Ectodermal cell (in vitro differentiated cells): ENCODE results near the gene ACSF2.

Experiments
- H3K27ac ChIP-seq: 2 replicates; pipeline ENCODE4 v1.7.0; 2013; ENCODE audit warnings: mild to moderate bottlenecking, low read depth, low read length; ENCODE audit not compliant: insufficient read depth, poor library complexity, severe bottlenecking
- H3K27me3 ChIP-seq: 2 replicates; pipeline ENCODE4 v1.7.0; 2013; ENCODE audit warnings: mild to moderate bottlenecking, low read length; ENCODE audit not compliant: insufficient read depth, control insufficient read depth, poor library complexity, severe bottlenecking
- H3K36me3 ChIP-seq: one replicate; pipeline ENCODE4 v1.7.0; 2013; ENCODE audit warnings: low read length; ENCODE audit not compliant: control insufficient read depth, insufficient read depth
- H3K4me1 ChIP-seq: one replicate; pipeline ENCODE4 v1.7.0; 2013; ENCODE audit warnings: low read length; ENCODE audit not compliant: control insufficient read depth, insufficient read depth
- H3K4me3 ChIP-seq: 2 replicates; pipeline ENCODE4 v1.7.0; 2013; ENCODE audit warnings: low read depth, low read length, control low read depth; ENCODE audit not compliant: insufficient read depth
- H3K9me3 ChIP-seq: 2 replicates; pipeline ENCODE4 v1.7.0; 2013; ENCODE audit warnings: mild to moderate bottlenecking, low read length, moderate library complexity; ENCODE audit not compliant: control insufficient read depth
- WGBS, 2 experiments: methylation state at CpG; one replicate each; pipeline ENCODE4 v1.1.7; 2013; ENCODE audit warnings: missing lambda C conversion rate in 2 of 2; 5-methylcytosine and 5-hydroxymethylcytosine counted together

The ACSF2 gene

DNA sequence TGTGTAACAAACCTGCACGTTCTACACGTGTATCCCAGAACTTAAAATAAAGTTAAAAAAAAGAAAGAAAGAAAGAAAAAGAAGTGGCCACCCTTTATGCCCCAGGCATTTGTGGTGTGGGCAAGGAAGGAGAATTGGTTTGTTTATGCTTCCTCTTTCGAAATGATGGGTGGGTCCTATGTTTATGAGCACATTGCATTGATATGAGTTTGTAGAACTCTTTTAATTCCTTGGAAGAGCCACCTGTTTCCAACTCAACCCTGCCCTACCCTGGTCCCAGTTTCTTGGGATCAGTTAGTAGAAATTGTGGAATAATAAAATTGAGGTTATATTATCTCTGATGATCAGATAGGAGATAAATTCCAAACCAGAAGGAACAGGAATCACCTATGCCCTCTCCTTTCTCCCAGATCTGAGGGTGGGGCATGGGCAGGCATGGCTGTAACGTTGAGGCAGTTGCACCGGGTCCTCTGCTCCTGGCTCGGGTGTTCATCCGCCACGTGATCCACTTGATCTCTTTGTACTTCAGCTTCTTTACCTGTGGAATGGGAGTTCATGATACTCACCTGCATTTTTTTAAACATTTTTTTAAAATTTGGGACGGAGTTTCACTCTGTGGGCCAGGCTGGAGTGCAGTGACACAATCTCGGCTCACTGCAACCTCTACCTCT is 26.7 kb downstream of the ACSF2 start:
- no peaks in the 10 kb centered on the region for H3K9me3 ChIP-seq
- no peaks in the 10 kb centered on the region for H3K27me3 ChIP-seq
- no peaks in the 10 kb centered on the region for H3K4me1 ChIP-seq
- 91 to 92% methylated on average over 10 of the region's 10 CpGs for WGBS, 2 experiments
- no peak overlapping the region for H3K27ac ChIP-seq
- no peaks in the 10 kb centered on the region for H3K36me3 ChIP-seq
- H3K4me3 ChIP-seq: no peak overlapping the region

DNA sequence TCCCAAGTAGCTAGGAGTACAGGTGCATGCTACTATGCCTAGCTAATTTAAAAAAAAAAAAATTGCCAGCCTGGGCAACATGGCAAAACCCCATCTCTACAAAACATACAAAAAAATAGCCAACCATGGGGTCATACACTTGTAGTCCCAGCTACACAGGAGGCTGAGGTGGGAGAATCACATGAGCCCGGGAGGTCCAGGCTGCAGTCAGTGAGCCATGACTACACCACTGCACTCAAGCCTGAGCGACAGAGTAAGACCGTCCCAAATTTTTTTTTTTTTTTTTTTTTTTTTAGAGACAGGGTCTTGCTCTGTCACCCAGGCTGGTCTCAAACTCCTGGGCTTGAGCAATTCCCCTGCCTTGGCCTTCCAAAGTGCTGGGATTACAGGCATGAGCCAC is 27.9 kb downstream of the ACSF2 start:
- no peaks in the 10 kb centered on the region for H3K9me3 ChIP-seq
- H3K36me3 ChIP-seq: no peaks in the 10 kb centered on the region
- 81 to 86% methylated on average over 3 of the region's 3 CpGs for WGBS, 2 experiments
- H3K27me3 ChIP-seq: no peaks in the 10 kb centered on the region
- H3K4me3 ChIP-seq: no peak overlapping the region
- no peak overlapping the region for H3K27ac ChIP-seq
- no peaks in the 10 kb centered on the region for H3K4me1 ChIP-seq

DNA sequence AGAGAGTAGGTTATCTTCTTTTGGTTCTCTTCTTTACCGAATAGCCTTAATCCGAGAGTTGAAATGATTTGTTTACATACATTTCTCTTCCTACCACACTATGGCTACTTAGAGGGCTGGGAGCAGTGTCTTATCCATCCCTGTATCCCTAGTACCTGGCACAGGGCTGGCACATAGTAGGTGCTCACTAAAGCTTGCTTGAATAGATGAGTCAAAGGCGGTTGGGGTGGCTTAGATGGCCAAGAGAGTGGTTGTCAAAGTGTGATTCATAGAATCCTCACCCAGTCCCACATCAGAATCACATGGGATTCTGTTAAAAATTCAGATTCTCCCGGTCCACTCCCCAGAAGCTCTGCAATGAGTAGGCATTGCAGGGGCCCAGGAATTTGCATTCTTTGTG is 31.6 kb downstream of the ACSF2 start:
- Histone ChIP-seq H3K4me3 (no peak overlapping the region), H3K36me3 (no peaks in the 10 kb centered on the region), H3K27ac (no peak overlapping the region), H3K4me1 (no peaks in the 10 kb centered on the region), H3K9me3 (no peaks in the 10 kb centered on the region), H3K27me3 (no peaks in the 10 kb centered on the region)
- WGBS, 2 experiments: 92% methylated on average over 4 of the region's 4 CpGs

DNA sequence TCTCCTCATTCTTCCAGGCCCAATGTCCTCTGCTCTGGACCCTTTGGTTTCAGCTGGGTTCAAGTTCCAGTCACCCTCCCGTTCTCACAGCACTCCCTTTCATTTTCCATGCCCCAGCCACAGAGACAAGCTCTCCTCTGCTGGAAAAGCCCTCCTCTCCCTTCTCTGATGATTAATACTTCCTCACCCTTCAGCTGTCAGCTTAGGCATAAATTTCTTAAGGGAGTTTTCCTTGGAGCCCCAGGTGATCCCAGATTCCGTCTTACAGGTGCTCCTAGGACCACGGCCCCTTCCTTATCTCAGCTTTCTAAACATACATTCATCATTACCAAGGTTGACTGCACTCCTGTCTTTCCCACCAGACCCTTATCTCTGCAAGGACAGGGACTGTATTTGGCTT is 32.3 kb downstream of the ACSF2 start:
- H3K27ac ChIP-seq: no peak overlapping the region
- no peaks in the 10 kb centered on the region for H3K9me3 ChIP-seq
- no peaks in the 10 kb centered on the region for H3K27me3 ChIP-seq
- no peaks in the 10 kb centered on the region for H3K36me3 ChIP-seq
- no peak overlapping the region for H3K4me3 ChIP-seq
- 92% methylated on average over 3 of the region's 3 CpGs for WGBS, 2 experiments
- H3K4me1 ChIP-seq: no peaks in the 10 kb centered on the region

DNA sequence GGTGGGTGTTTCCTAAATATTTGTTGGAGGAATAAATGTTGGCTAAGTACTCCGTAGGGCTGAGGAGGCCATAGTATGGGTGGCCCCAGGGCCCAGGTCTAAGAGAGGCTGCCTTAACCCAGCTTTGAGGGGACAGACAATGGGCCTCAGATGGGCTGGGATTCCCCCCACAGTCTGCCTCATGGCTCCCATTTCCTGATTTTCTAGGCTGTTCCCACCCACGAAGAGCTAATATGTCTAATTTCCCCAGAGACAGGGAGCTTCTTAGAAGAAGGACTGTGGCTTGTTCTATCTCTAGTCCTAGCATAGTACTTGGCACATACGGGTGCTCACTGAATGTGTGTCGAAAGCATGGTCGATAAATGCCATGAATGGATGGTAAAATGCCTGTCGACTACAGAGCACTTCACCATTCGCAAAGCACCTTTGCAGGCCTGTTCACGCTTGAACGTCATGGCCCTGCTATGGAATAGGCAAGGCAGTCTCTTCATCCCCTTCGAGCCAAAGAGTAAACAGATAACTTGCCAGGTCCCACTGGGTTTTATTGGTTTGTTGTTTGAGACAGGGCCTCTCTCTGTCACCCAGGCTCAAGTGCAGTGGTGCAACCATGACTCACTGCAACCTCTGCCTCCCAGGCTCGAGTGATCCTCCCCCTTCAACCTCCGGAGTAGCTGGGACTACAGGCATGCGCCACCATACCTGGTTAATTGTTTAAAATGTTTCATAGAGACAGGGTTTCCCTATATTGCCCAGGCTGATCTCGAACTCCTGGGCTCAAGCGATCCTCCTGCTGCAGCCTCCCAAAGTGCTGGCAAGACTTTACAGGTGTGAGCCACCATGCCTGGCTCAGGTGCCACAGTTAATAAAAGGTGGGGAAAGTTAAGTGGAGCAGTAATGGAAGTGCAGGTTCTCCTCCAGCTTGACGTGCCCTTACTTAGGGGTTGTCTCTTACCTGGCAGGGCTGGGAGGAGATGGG is 33.0 kb downstream of the ACSF2 start:
- Histone ChIP-seq H3K4me1 (no peaks in the 10 kb centered on the region), H3K4me3 (no peak overlapping the region), H3K27me3 (no peaks in the 10 kb centered on the region), H3K9me3 (no peaks in the 10 kb centered on the region), H3K27ac (no peak overlapping the region), H3K36me3 (no peaks in the 10 kb centered on the region)
- 91% methylated on average over 16 of the region's 16 CpGs for WGBS, 2 experiments

DNA sequence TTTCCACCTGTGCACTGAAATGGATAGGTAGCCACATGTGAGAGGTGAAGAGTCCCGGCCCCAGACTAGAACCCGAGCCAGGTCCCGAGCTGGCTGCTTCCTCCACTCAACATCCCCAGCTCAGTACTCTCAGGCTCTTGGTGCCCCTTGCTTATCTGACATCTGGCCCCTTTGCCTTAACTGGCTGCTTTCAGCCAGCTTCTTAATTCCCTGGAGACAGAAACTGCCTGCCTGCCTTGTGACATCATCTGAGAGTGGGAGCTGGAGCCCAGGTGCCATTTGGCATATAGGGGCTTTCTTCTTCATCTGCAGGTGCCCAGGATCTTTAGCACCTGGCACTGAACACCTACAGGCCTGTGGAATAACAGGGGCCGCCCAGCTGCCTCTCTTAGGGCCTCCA is 33.7 kb downstream of the ACSF2 start:
- WGBS, 2 experiments: 87 to 95% methylated on average over 4 of the region's 4 CpGs
- H3K9me3 ChIP-seq: no peaks in the 10 kb centered on the region
- no peak overlapping the region for H3K4me3 ChIP-seq
- H3K27ac ChIP-seq: no peak overlapping the region
- no peaks in the 10 kb centered on the region for H3K36me3 ChIP-seq
- no peaks in the 10 kb centered on the region for H3K27me3 ChIP-seq
- no peaks in the 10 kb centered on the region for H3K4me1 ChIP-seq

DNA sequence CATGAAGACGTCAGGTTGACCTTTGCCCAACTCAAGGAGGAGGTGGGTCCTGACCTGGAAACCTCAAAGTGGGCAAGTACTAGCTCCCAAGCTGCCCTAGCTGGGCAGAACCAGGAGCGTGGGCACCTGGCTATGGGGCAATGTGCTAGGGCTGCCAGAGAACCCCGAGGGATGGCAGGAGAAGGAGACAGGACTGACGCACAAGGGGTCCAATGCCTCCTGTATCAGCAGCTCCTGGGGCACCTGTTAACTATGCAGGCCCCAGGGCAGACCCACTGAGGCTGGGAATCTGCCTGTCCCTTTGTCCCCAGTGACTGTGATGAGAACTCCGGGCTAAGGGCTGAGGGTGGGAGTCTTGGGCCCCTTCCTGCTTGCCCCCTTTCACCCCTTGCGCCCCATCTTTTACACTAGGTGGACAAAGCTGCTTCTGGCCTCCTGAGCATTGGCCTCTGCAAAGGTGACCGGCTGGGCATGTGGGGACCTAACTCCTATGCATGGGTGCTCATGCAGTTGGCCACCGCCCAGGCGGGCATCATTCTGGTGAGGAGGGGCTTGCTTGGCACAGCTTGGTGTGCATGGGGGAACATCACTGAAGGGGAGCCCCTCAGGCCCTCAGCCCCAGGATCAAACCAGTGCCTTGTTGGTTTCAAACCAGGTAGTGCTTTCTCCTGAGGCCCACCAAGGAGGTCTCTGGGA is 35.0 kb downstream of the ACSF2 start:
- H3K36me3 ChIP-seq: no peaks in the 10 kb centered on the region
- WGBS, 2 experiments: 94 to 97% methylated on average over 9 of the region's 9 CpGs
- H3K9me3 ChIP-seq: no peaks in the 10 kb centered on the region
- H3K27me3 ChIP-seq: no peaks in the 10 kb centered on the region
- no peak overlapping the region for H3K4me3 ChIP-seq
- no peak overlapping the region for H3K27ac ChIP-seq
- no peaks in the 10 kb centered on the region for H3K4me1 ChIP-seq

DNA sequence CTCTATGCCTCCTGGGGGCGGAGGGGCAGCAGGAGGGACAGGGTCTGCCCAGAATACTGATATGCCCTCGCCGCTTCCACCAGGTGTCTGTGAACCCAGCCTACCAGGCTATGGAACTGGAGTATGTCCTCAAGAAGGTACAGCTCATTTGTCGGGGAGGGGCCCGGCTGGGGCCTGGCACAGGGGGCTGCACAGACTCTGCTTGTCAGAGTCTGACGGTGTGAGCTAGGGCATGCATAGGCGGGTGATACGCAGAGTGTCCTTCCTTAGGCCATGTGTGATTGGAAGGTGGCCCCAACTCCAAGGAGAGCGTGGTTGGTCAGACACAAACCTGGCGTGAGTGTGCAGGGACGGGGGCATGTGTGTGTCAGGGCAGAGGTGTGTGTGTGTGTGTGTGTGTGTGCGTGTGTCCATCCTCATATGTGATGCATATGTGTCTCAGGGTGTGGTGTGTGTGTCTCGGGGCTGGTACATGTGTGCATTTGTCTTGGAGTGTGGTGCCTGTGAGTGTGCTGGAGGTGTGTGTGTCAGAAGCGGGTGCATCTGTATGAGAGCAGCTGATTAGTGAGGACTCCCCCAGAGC is 35.6 kb downstream of the ACSF2 start:
- no peak overlapping the region for H3K27ac ChIP-seq
- H3K27me3 ChIP-seq: no peaks in the 10 kb centered on the region
- H3K36me3 ChIP-seq: no peaks in the 10 kb centered on the region
- no peaks in the 10 kb centered on the region for H3K4me1 ChIP-seq
- no peaks in the 10 kb centered on the region for H3K9me3 ChIP-seq
- H3K4me3 ChIP-seq: no peak overlapping the region
- WGBS, 2 experiments: 93 to 95% methylated on average over 14 of the region's 14 CpGs

DNA sequence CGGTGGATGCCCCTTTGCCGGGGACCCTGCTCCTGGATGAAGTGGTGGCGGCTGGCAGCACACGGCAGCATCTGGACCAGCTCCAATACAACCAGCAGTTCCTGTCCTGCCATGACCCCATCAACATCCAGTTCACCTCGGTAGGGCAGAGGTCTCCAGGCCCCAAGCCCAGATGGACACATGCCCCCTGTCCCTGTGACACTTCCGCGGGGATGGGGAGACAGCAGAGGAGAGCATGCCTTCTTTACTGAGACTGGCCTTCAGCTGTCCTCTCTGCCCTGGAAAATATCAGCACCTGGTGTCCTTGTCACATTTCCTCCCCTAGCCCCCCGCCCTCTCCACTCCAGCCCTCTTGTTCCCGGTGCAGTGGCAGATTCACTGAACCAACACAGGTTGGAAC is 36.4 kb downstream of the ACSF2 start:
- Histone ChIP-seq H3K27me3 (peaks cover 1% of the 10 kb centered on the region), H3K4me3 (no peak overlapping the region), H3K4me1 (no peaks in the 10 kb centered on the region), H3K9me3 (no peaks in the 10 kb centered on the region), H3K27ac (no peak overlapping the region), H3K36me3 (no peaks in the 10 kb centered on the region)
- 91 to 92% methylated on average over 9 of the region's 9 CpGs for WGBS, 2 experiments

DNA sequence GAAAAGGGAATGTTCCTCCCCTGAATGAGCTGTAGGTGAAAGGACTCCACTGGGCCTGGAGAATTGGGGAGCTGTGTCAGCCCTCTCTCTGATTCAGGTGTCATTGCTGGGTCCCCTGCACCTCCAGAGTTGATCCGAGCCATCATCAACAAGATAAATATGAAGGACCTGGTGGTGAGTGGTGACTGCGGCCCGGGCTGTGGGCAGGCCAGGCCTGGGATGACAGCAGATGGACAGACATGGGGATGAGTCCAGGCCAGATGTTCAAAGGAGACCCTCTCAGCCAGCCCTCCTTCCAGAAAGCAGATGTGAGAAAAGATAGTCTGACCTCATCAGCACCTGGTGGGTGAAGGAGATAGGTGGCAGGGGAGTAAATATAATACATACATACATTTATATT is 38.1 kb downstream of the ACSF2 start:
- H3K9me3 ChIP-seq: no peaks in the 10 kb centered on the region
- H3K4me1 ChIP-seq: no peaks in the 10 kb centered on the region
- H3K36me3 ChIP-seq: no peaks in the 10 kb centered on the region
- H3K27ac ChIP-seq: no peak overlapping the region
- no peak overlapping the region for H3K4me3 ChIP-seq
- peaks cover 18% of the 10 kb centered on the region for H3K27me3 ChIP-seq
- WGBS, 2 experiments: 95 to 98% methylated on average over 3 of the region's 3 CpGs
